Subcutaneous adipose tissue (tissue), 4 donors: ENCODE measurements around the gene TMEM238L. TPM values are rescaled to one million over a fixed set of nuclear protein-coding genes. Genes with fewer than 3 reads are reported as not detected.

ENCODE experiments used
- total RNA-seq, 4 donors: library from RNA; depleted of rRNA; stranded (reverse); fragments of >200 nt; gene quantifications; one replicate each; pipeline ENCODE4 v1.1.0, GENCODE V29; 2016
- TF ChIP-seq, protein P1 (sequence below): fragments of 450-650 bp; IDR thresholded peaks from one replicate; pipeline ENCODE4 v1.5.1; 2016; ENCODE audit warnings: low read depth, mild to moderate bottlenecking, control low read depth, antibody characterized with exemption, moderate library complexity

The TMEM238L gene
- total RNA-seq, 4 donors from 2014 or later: not detected

DNA sequence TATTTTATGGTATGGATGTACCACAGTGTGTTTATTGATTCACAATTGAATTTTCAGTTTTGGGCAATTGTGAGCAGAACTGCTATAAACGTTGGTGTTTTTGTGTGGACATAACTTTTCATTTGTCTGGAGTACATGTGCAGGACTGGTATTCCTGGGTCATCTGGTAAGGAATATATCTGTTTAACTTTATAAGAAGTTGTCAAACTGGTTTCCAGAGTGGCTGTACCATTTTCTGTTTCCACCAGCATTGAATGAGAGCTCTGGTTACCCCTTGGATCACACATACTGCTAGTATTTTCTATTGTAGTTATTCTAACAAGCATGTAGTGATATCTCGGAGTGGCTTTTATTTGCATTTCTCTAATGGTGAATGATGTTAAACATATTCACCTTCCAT is 24.3 kb downstream of the TMEM238L start:
- TF ChIP-seq, protein P1, sequence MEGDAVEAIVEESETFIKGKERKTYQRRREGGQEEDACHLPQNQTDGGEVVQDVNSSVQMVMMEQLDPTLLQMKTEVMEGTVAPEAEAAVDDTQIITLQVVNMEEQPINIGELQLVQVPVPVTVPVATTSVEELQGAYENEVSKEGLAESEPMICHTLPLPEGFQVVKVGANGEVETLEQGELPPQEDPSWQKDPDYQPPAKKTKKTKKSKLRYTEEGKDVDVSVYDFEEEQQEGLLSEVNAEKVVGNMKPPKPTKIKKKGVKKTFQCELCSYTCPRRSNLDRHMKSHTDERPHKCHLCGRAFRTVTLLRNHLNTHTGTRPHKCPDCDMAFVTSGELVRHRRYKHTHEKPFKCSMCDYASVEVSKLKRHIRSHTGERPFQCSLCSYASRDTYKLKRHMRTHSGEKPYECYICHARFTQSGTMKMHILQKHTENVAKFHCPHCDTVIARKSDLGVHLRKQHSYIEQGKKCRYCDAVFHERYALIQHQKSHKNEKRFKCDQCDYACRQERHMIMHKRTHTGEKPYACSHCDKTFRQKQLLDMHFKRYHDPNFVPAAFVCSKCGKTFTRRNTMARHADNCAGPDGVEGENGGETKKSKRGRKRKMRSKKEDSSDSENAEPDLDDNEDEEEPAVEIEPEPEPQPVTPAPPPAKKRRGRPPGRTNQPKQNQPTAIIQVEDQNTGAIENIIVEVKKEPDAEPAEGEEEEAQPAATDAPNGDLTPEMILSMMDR: no peak

DNA sequence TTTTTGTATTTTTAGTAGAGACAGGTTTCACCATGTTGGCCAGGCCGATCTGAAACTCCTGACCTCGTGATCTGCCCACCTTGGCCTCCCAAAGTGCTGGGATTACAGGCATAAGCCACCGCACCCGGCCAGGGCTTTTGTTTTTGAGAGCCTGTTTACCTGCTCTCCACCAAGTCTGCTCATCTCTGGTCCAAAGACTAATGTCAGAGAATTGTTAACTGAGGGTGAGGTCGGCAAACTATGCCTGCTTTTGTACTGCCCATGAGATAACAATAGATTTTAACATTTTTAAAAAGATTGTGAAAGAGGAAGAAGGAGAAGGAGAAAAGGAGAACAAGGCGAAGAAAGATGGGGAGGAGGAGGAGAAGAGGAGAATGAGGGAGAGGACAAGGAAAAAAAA is 26.0 kb downstream of the TMEM238L start:
- TF ChIP-seq, protein P1: no peak

DNA sequence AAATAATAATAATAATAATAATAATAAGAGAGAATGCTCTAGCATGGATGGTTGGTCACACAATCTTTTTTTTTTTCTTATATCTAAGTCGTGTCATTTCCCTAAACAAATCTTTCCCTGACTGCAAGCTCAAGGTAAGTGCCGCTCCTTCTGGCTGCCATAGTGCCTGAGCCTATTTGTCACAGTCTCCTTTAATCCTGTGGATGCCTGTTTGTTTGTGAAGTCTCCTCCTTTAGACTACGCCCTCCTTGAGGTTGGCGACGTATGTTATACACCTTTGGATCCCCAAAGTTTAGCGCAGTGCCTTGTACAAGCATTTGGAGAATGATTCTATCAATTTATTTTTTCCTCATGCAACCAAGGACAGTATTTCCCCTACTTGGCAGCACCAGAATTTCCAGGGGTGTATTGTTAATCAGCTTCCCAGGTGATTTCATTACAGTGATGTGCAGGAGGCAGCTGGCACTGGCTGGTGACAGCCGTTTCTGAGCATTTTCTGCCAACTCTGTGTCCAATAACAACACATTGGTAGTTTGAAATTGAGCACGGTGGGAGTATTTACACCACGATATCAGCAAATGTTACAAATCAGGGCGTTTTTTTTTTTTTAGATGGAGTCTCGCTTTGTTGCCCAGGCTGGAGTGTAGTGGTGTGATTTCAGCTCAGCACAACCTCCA is 26.6 kb downstream of the TMEM238L start:
- TF ChIP-seq, protein P1: no peak

DNA sequence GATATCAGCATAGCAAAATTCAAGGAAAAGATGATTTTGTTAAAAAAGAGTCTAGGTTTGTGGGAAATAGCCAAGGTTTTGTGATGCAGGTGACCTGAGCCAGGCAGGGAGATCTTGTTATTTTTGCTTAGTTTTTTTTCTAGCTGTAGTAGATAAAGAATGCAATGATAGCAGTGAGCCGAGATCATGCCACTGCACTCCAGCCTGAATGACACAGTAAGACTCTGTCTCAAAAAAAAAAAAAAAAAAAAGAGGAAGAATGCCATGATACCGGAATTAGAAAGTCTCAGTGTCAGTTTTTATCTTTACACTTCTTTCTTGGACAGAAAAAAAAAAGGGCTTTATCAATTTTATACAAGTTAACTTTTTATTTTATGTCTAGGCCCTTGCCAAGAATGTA is 27.5 kb downstream of the TMEM238L start:
- TF ChIP-seq, protein P1: no peak

DNA sequence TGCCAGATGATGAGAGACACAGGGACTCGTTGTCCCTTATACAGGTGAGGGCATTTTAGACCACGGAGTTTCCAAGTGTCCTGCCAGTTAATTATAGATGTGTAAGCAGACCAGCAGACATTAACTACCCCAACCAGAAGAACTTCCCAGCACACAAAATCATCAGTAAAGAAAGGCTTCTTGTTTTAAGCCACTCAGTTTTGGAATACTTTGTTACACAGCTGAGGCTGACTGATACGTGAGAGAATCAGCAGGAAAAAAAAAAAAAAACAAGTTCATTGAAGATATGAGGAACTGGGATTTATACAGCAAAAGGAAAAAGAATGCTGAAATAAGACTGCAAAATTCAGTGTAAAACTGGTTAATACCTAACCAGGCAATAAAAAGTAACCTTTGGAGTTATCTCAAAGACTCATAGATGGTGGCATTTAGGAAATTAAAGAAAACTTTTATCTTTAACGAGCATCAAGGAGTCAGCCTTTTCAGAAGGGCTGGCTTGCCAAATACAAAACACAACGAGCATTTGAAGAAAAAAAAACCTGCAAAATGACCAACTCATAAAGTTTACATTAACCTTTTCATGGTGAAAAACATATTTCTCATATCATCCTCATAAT is 28.1 kb downstream of the TMEM238L start:
- TF ChIP-seq, protein P1: no peak

DNA sequence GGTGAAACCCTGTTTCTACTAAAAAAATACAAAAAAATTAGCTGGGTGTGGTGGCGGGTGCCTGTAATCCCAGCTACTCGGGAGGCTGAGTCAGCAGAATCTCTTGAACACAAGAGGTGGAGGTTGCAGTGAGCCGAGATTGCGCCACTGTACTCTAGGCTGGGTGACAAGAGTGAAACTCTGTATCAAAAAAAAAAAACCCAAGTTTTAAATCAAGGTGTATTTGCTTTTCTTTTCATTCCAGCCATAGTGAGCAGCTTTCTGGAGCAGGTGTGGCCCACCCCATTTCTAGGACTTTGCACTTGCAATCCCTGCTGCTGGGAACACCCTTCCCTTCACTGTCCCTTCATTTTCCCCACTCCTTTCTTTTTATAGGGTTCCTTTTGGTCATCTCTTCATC is 28.8 kb downstream of the TMEM238L start:
- TF ChIP-seq, protein P1: no peak

DNA sequence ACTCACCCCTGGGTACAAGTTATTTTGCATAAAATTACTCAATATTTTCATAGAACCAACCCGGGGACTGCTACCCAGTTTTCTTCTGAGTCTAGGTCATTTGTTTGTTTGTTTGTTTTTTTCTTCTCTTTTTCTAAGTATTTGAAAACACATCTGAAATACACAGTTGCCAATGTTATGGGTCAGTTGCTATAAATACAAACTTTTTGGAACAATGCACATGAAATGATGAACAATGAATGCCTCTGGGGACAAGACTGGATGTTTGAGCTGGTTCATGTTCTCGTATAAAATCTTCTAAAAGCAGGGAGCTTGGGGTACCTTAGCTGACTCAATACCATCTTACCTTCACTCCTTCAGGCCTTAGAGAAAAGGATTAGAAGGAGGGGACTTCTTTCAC is 30.5 kb downstream of the TMEM238L start:
- TF ChIP-seq, protein P1: no peak
